H1 (cell line): ENCODE data around the gene UTS2B. TPM values are rescaled to one million over a fixed set of nuclear protein-coding genes. Genes with fewer than 3 reads are reported as not detected.

Experiments used
- CTCF ChIA-PET: fragments of 300-600 bp; sonication (Branson Sonifier 250); formaldehyde crosslinking; loops from one replicate; lab custom pipeline; 2021; ENCODE audit not compliant: partially characterized antibody; lab: Charles Lee
- POLR2A ChIA-PET: fragments of 300-600 bp; sonication (Branson Sonifier 250); formaldehyde crosslinking; loops from one replicate; lab custom pipeline; 2021; ENCODE audit warnings: inconsistent platforms; ENCODE audit not compliant: partially characterized antibody; lab: Charles Lee
- DNase-seq, 2 experiments: peaks; one replicate each; pipeline versions ENCODE4 v3.0.0 to v3.0.0-alpha.2; 2010 to 2022; ENCODE audit warnings: low spot score in 2 of 2, low read depth in 1 of 2, mixed read lengths in 1 of 2
- FAIRE-seq: peaks from 2 replicates; lab custom pipeline; 2011; peaks lifted over from hg19 to GRCh38; lab: Jason Lieb, UNC
- H2AFZ ChIP-seq: 2 replicates; pipeline ENCODE4 v1.8.1; 2012; ENCODE audit warnings: low read length, inconsistent platforms
- H2AK5ac ChIP-seq: 2 replicates; pipeline ENCODE4 v1.6.1; 2013; ENCODE audit warnings: low read depth, low read length
- H2BK120ac ChIP-seq: replicated peaks from 2 replicates; pipeline ENCODE3; 2013; ENCODE audit warnings: low read depth, low read length, inconsistent platforms
- H2BK12ac ChIP-seq: 2 replicates; pipeline ENCODE4 v1.6.1; 2013; ENCODE audit warnings: low read depth, low read length
- H2BK15ac ChIP-seq: 2 replicates; pipeline ENCODE4 v1.6.1; 2013; ENCODE audit warnings: low read length
- H2BK20ac ChIP-seq: 2 replicates; pipeline ENCODE4 v1.6.1; 2013; ENCODE audit warnings: low read length
- H2BK5ac ChIP-seq: 2 replicates; pipeline ENCODE4 v1.6.1; 2013; ENCODE audit warnings: low read depth, low read length
- H3K14ac ChIP-seq: 2 replicates; pipeline ENCODE4 v1.6.1; 2013; ENCODE audit warnings: inconsistent platforms; ENCODE audit not compliant: insufficient read length
- H3K18ac ChIP-seq: 2 replicates; pipeline ENCODE4 v1.6.1; 2013; ENCODE audit warnings: low read length; ENCODE audit errors: extremely low read depth
- H3K23ac ChIP-seq: 2 replicates; pipeline ENCODE4 v1.6.1; 2013; ENCODE audit warnings: inconsistent platforms; ENCODE audit not compliant: insufficient read length
- H3K23me2 ChIP-seq: 2 replicates; pipeline ENCODE4 v1.6.1; 2013; ENCODE audit warnings: low read depth, low read length
- H3K27ac ChIP-seq: 2 replicates; pipeline ENCODE4 v1.6.1; 2011; ENCODE audit warnings: low read depth, low read length, inconsistent platforms
- H3K27me3 ChIP-seq, 4 experiments: replicated peaks in 1 of 4; 1 replicate in 1 of 4; 2 replicates in 3 of 4; pipeline versions ENCODE4 v1.6.1 to v1.8.1; 2011 to 2013; ENCODE audit warnings: low read length in 3 of 4, mild to moderate bottlenecking in 3 of 4, inconsistent platforms in 2 of 4, mixed read lengths in 2 of 4, moderate library complexity in 1 of 4; ENCODE audit not compliant: control insufficient read depth in 3 of 4, insufficient read depth in 3 of 4; ENCODE audit errors: extremely low read depth in 1 of 4
- H3K36me3 ChIP-seq, 4 experiments: 2 replicates each; pipeline versions ENCODE4 v1.6.1 to v1.8.1; 2011 to 2013; ENCODE audit warnings: mild to moderate bottlenecking in 4 of 4, low read length in 3 of 4, moderate library complexity in 2 of 4, control low read depth in 1 of 4, inconsistent platforms in 1 of 4; ENCODE audit not compliant: insufficient read depth in 4 of 4, control insufficient read depth in 2 of 4
- H3K4ac ChIP-seq: replicated peaks from 2 replicates; pipeline ENCODE3; 2013; ENCODE audit warnings: low read length, low read depth, mixed read lengths, inconsistent platforms; ENCODE audit not compliant: insufficient read length
- H3K4me1 ChIP-seq, 4 experiments: replicated peaks in 1 of 4; 1 replicate in 1 of 4; 2 replicates in 3 of 4; pipeline versions ENCODE4 v1.6.1 to v1.8.1; 2011 to 2013; ENCODE audit warnings: low read length in 3 of 4, inconsistent platforms in 2 of 4, mixed read lengths in 1 of 4; ENCODE audit not compliant: insufficient read depth in 4 of 4, control insufficient read depth in 3 of 4
- H3K4me2 ChIP-seq, 2 experiments: 2 replicates each; pipeline versions ENCODE4 v1.6.1 to v1.8.1; 2011 to 2013; ENCODE audit warnings: low read depth in 2 of 2, low read length in 2 of 2, control low read depth in 1 of 2, inconsistent platforms in 1 of 2, mild to moderate bottlenecking in 1 of 2; ENCODE audit not compliant: insufficient read depth in 1 of 2
- H3K4me3 ChIP-seq, 4 experiments: fragments of 200-600, 300-600 bp in 1 of 4; sonication (generic), shearing (Covaris generic), sonication (Bioruptor Twin) in 1 of 4; 2 replicates each; pipeline versions ENCODE4 v1.5.1 to v1.8.1; 2011 to 2016; ENCODE audit warnings: low read length in 4 of 4, low read depth in 3 of 4, control low read depth in 2 of 4, inconsistent platforms in 2 of 4, mild to moderate bottlenecking in 2 of 4, mixed read lengths in 1 of 4, moderate library complexity in 1 of 4; ENCODE audit not compliant: insufficient read depth in 2 of 4; ENCODE audit errors: extremely low read depth in 1 of 4
- H3K56ac ChIP-seq: replicated peaks from 2 replicates; pipeline ENCODE3; 2013; ENCODE audit warnings: low read depth, mild to moderate bottlenecking, mixed read lengths, low read length, inconsistent platforms; ENCODE audit not compliant: insufficient read length
- H3K79me1 ChIP-seq: 2 replicates; pipeline ENCODE4 v1.6.1; 2013; ENCODE audit warnings: low read depth, low read length, control low read depth
- H3K79me2 ChIP-seq, 2 experiments: 2 replicates each; pipeline versions ENCODE4 v1.6.1 to v1.8.1; 2012 to 2013; ENCODE audit warnings: low read length in 2 of 2, mild to moderate bottlenecking in 2 of 2, inconsistent platforms in 1 of 2; ENCODE audit not compliant: insufficient read depth in 2 of 2, control insufficient read depth in 1 of 2
- H3K9ac ChIP-seq, 4 experiments: replicated peaks in 1 of 4; 1 replicate in 1 of 4; 2 replicates in 3 of 4; pipeline versions ENCODE4 v1.6.1 to v1.8.1; 2011 to 2013; ENCODE audit warnings: low read depth in 3 of 4, low read length in 3 of 4, control low read depth in 2 of 4, mild to moderate bottlenecking in 2 of 4, moderate library complexity in 2 of 4, inconsistent platforms in 1 of 4; ENCODE audit errors: extremely low read depth in 1 of 4
- H3K9me3 ChIP-seq, 2 experiments: 2 replicates each; pipeline versions ENCODE4 v1.6.1 to v1.8.1; 2012 to 2013; ENCODE audit warnings: mild to moderate bottlenecking in 2 of 2, moderate library complexity in 2 of 2, control low read depth in 1 of 2, inconsistent platforms in 1 of 2, low read depth in 1 of 2, low read length in 1 of 2, mixed read lengths in 1 of 2; ENCODE audit not compliant: insufficient read depth in 2 of 2
- H4K20me1 ChIP-seq, 2 experiments: replicated peaks in 1 of 2; 2 replicates each; pipeline versions ENCODE3 to v1.8.1; 2011 to 2013; ENCODE audit warnings: inconsistent platforms in 2 of 2, low read length in 2 of 2, mild to moderate bottlenecking in 1 of 2; ENCODE audit not compliant: insufficient read depth in 2 of 2, control insufficient read depth in 1 of 2
- H4K5ac ChIP-seq: 2 replicates; pipeline ENCODE4 v1.6.1; 2013; ENCODE audit warnings: low read length, low read depth, mixed read lengths, inconsistent platforms; ENCODE audit not compliant: insufficient read length
- H4K8ac ChIP-seq: 2 replicates; pipeline ENCODE4 v1.8.0; 2013; ENCODE audit warnings: mild to moderate bottlenecking, moderate library complexity, low read length, inconsistent platforms; ENCODE audit not compliant: insufficient read depth; ENCODE audit errors: extremely low read depth
- H4K91ac ChIP-seq: replicated peaks from 2 replicates; pipeline ENCODE3; 2013; ENCODE audit warnings: low read length, mixed read lengths, inconsistent platforms; ENCODE audit not compliant: insufficient read length
- CREB1 ChIP-seq: IDR thresholded peaks from 2 replicates; pipeline ENCODE4 v1.6.1; 2012; ENCODE audit warnings: inconsistent platforms
- WGBS, 2 experiments: shearing (Covaris generic) in 1 of 2; methylation state at CpG; one replicate each; pipeline versions ENCODE4 v1.1.6 to v1.1.7; 2013 to 2015; ENCODE audit warnings: low lambda C conversion rate in 2 of 2, mixed read lengths in 2 of 2, inconsistent platforms in 1 of 2, low coverage in 1 of 2, missing lambda C conversion rate in 1 of 2; ENCODE audit not compliant: insufficient replicate concordance in 2 of 2, insufficient coverage in 1 of 2, insufficient read length in 1 of 2; ENCODE audit errors: extremely low coverage in 1 of 2, missing lambda C conversion rate in 1 of 2; 5-methylcytosine and 5-hydroxymethylcytosine counted together
- polyA plus RNA-seq, 7 experiments: library from polyadenylated mRNA; depleted of rRNA in 3 of 7; stranded (reverse) in 5 of 7; unstranded in 2 of 7; fragments of >200 nt in 5 of 7; fragments of 200-250 nt in 2 of 7; gene quantifications; 1 replicate in 5 of 7; 2 replicates in 1 of 7; 4 replicates in 1 of 7; pipeline versions ENCODE4 v1.2.1 to v1.2.3, GENCODE V29; 2011 to 2013; ENCODE audit warnings: missing spikeins in 2 of 7, mixed read lengths in 2 of 7
- total RNA-seq: library from RNA; stranded (reverse); fragmentation: NEBNext Ultra II Directional; extraction: Animal tissue kit (Norgen Biotek cat#: 25700); gene quantifications from 2 replicates; pipeline ENCODE4 v1.2.1, GENCODE V29; 2021

The UTS2B gene
- total and polyA plus RNA-seq, 2 of the 8 experiments (the other 6 are each of a cell fraction or from before 2014, with no cell fraction given): not detected

GRCh38 chr3:191343913-191344312 lies 13.6 kb upstream of the UTS2B start:
- H3K23me2 ChIP-seq: no peaks in the 10 kb centered on the region
- no peak overlapping the region for H3K9ac ChIP-seq
- H2BK15ac ChIP-seq: no peak overlapping the region
- no peak overlapping the region for H3K4ac ChIP-seq
- ChIA-PET POLR2A (interaction anchor here (1.2 kb wide), 1 partner anchor 11 kb away, joined by 3 read pairs; no protein-coding TSS in a partner anchor), CTCF (no interaction called here)
- H2BK12ac ChIP-seq: no peak overlapping the region
- no peak overlapping the region for H3K23ac ChIP-seq
- DNase-seq: no peak
- H3K79me1 ChIP-seq: no peaks in the 10 kb centered on the region
- H2BK20ac ChIP-seq: no peak overlapping the region
- no peak overlapping the region for H4K5ac ChIP-seq
- no peak overlapping the region for H2AFZ ChIP-seq
- no peak overlapping the region for H3K4me2 ChIP-seq
- no peak overlapping the region for H4K91ac ChIP-seq
- H3K27ac ChIP-seq: no peak overlapping the region
- FAIRE-seq: no peak
- H3K9me3 ChIP-seq: no peaks in the 10 kb centered on the region
- no peak overlapping the region for H3K4me3 ChIP-seq
- 85% methylated on average over 5 of the region's 5 CpGs; no CpG with 5 or more reads in 1 of the 2 experiments for WGBS, 2 experiments
- peaks cover 0 to 29% of the 10 kb centered on the region in 2 experiments; a peak in 3 of 4 replicates for H3K79me2 ChIP-seq
- H2AK5ac ChIP-seq: no peak overlapping the region
- no peaks in the 10 kb centered on the region for H3K4me1 ChIP-seq
- peaks cover 0 to 1% of the 10 kb centered on the region in 2 experiments for H4K20me1 ChIP-seq
- no peak for TF ChIP-seq CREB1
- no peaks in the 10 kb centered on the region for H3K27me3 ChIP-seq
- no peak overlapping the region for H2BK120ac ChIP-seq
- H3K18ac ChIP-seq: no peak overlapping the region
- H4K8ac ChIP-seq: no peak overlapping the region
- no peak overlapping the region for H3K56ac ChIP-seq
- H3K14ac ChIP-seq: no peak overlapping the region
- no peaks in the 10 kb centered on the region for H3K36me3 ChIP-seq
- no peak overlapping the region for H2BK5ac ChIP-seq
